Left colon (tissue), 2 donors: ENCODE results near the gene GPR68. TPM values are rescaled to one million over a fixed set of nuclear protein-coding genes. Genes with fewer than 3 reads are reported as not detected.
A peak's percentile ranks its signal among the peaks of the same experiment; 100 is the strongest.
"Not testable (repeated sequence)": the region's sequence is repeated elsewhere in the genome, so short reads cannot be mapped to it uniquely, and the experiment has no call there.

ENCODE experiments used
- ATAC-seq: fragments of 200-7000 bp; cut with Tn5 transposase; one replicate; pipeline ENCODE4 v1.9.1; 2020; ENCODE audit warnings: mild to moderate bottlenecking, moderate library complexity
- DNase-seq, 2 donors: peaks; one replicate each; pipeline ENCODE4 v3.0.0-alpha.2; 2020
- intact Hi-C, 2 donors: fragments of 100-400 bp; cut with DNase I in 1 of 2; cut with micrococcal nuclease in 1 of 2; formaldehyde crosslinking; loops; one replicate each; pipeline versions ENCODE4 v1.11.2 to v1.14.0; 2022; cut with DNase I, micrococcal nuclease
- total RNA-seq, 2 donors: library from RNA; stranded (reverse); fragmentation: NEBNext Ultra II Directional; extraction: Animal tissue kit (Norgen Biotek cat#: 25700); gene quantifications; one replicate each; pipeline ENCODE4 v1.2.1, GENCODE V29; 2021
- donor health status: DM: no; HTN: no; CAD: no.
- donor health status: DM: yes; HTN: yes; CAD: no.

The GPR68 gene
- total RNA-seq, 2 donors from 2014 or later = 0.58 to 0.87 TPM

DNA sequence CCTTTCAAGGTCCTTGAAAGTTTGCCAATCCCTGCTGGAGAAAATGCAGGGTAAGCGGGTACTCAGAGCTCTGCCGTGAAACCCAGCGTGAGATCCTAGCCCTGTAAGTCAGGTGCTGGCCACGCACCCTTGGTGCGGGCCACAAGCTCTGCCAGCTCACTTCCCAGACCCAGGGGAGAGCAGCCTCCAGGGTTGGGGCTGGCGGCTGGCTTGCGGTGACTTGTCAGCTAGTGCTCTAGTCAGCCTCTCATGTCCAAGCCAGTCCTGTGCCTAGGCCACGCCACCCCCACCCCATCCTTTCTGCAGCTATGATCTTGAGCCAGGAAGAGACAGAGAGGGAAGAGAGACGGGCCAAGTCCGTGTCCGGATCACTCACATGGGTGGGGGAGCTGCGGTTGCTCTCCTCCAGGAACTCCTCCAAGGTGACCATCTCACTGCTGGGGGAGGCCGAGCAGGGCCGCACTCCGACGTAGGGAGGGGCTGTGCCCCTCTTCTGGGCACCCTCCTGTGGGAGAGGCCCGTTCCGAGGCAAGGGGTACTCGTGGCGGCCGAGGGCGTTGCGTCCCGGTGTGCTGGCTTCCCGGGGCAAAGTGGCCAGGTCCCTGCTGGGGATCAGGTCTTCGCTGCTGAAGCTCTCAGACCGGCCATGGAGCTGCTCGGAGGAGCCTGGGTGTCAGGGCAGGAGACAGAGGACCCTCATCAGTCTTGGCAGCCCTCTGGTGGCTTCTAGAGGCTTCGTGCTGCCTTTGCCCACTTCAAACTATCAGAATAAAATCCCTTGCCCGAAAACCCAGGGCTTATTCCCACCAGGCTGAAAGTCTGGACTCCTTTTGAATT lies 33.3 kb upstream of the GPR68 start:
- no peak for ATAC-seq
- no peak for DNase-seq
- intact Hi-C loops = no loop called here

DNA sequence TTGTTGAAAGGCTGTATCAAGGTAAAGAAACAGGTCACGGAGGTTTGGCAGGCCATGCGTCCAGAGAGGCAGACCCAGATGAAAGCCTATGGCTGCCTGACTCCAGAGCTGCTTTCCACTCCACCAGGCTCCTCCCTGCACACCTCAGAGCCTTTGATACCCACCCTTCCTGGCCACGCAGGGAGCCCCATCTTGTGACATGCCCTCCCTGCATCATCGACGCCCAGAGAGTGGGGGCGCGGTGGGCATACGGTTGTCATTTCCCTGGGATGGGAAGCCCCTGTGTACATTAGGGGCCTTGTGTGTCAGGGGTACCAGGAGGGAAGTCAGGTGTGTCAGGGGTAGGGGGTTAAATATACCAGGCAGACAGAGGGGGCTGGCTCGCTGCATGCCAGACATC lies 30.3 kb upstream of the GPR68 start:
- ATAC-seq (no peak), DNase-seq (no peak)
- intact Hi-C loops = no loop called here

GRCh38 chr14:91273885-91274273 lies 29.4 kb upstream of the GPR68 start:
- ATAC-seq = no peak
- intact Hi-C loops = no loop called here
- no peak for DNase-seq

GRCh38 chr14:91273273-91273884 lies 28.9 kb upstream of the GPR68 start:
- DNase-seq (no peak), ATAC-seq (no peak)
- intact Hi-C loops = no loop called here

- DNase-seq = no peak
- ATAC-seq = no peak
- intact Hi-C loops = no loop called here
Observed at GRCh38 chr14:91272341-91273272, 28.1 kb upstream of the GPR68 start.

GRCh38 chr14:91271639-91272038 lies 27.1 kb upstream of the GPR68 start:
- ATAC-seq = no peak
- no peak for DNase-seq
- intact Hi-C loops = no loop called here

GRCh38 chr14:91270619-91271018 lies 26.1 kb upstream of the GPR68 start:
- intact Hi-C loops = no loop called here
- no peak for DNase-seq

GRCh38 chr14:91270188-91270587 lies 25.7 kb upstream of the GPR68 start:
- no peak for ATAC-seq
- intact Hi-C loops = no loop called here
- DNase-seq = no peak

More at GRCh38 chr14:91270619-91271018, 26.1 kb upstream of the GPR68 start:
- ATAC-seq = no peak

DNA sequence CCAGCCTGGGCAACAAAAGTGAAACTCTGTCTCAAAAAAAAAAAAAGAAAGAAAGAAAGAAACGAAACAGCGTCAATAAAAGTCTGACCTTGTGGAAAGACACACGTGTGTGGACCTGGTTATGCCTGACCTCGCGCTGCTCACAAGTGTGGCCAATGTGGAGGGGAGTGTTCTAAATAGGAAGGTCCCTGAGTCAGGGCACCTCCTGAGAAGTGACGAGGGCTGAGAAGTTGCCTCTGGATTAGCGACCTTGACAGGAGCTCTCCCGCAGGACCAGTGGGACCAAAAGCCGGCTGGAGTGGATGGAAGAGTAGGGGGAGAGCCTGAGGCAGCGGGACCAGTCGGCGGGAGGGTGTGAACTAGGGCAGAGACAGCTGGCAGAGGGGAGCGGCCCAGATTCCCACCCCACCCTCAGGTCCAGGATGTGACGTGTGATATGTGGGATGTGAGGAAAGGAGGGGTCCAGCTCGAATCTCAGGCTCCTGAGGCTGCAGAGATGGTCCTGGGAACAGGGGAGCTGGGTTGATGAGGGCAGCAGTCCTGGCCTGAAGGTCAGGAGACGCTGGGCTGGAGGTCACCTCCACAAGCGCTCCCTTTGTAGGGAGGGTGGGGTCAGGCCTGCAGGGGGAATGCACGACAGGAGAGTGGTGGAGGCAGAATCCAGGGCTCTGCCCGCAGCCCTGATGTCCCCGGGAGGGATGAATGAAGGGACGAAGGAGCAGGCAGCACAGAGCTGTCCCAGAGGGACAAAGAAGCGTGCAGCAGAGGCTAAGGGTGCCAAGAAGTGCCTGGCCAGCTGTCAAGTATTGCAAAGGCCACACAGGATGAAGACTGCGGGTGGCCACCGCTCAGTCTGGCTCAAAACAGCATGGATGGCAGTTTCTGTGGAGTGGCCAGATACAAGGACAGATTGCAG lies 24.8 kb upstream of the GPR68 start:
- ATAC-seq = peak; percentile 76
- peak in 1 of 2 donors; percentile 59 for DNase-seq
- intact Hi-C loops = no loop called here

DNA sequence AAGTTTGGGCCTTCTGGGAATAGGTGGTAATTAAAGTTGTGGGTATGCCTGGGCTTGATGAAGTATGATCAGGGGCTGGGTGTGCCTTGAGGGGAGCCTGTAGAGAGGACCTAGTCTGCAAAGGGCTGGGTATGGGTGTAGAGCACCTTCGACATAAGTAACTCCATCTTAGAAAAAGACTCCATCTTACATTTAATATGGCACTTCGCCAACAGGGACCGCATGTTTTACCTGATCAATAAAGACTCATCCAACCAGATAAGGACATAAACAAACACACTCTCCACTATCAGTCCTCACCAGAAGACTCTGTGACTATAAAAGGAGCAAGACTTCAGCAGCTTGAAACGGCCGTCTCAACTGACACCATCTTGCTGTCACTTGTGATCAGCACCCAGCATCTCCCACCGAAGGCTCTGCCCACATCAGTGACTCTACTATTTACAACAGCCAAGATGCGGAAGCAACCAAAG lies 23.5 kb upstream of the GPR68 start:
- no peak for DNase-seq
- no peak for ATAC-seq
- intact Hi-C loops = no loop called here

DNA sequence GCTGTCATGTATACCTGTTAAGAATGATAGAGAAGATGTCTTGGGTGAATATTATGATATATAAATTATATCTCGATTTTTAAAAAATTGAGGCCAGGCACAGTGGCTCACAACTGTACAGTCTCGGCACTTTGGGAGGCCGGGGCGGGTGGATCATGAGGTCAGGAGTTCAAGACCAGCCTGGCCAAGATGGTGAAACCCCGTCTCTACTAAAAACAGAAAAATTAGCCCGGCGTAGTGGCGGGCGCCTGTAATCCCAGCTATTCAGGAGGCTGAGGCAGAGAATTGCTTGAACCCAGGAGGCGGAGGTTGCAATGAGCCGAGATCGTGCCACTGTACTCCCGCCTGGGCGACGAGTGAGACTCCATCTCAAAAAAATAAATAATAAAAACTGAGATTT lies 21.8 kb upstream of the GPR68 start:
- ATAC-seq, intact Hi-C loops, DNase-seq: not testable (repeated sequence)

- ATAC-seq = no peak
- no peak for DNase-seq
- intact Hi-C loops = no loop called here
Observed at GRCh38 chr14:91265404-91265803, 20.9 kb upstream of the GPR68 start.

DNA sequence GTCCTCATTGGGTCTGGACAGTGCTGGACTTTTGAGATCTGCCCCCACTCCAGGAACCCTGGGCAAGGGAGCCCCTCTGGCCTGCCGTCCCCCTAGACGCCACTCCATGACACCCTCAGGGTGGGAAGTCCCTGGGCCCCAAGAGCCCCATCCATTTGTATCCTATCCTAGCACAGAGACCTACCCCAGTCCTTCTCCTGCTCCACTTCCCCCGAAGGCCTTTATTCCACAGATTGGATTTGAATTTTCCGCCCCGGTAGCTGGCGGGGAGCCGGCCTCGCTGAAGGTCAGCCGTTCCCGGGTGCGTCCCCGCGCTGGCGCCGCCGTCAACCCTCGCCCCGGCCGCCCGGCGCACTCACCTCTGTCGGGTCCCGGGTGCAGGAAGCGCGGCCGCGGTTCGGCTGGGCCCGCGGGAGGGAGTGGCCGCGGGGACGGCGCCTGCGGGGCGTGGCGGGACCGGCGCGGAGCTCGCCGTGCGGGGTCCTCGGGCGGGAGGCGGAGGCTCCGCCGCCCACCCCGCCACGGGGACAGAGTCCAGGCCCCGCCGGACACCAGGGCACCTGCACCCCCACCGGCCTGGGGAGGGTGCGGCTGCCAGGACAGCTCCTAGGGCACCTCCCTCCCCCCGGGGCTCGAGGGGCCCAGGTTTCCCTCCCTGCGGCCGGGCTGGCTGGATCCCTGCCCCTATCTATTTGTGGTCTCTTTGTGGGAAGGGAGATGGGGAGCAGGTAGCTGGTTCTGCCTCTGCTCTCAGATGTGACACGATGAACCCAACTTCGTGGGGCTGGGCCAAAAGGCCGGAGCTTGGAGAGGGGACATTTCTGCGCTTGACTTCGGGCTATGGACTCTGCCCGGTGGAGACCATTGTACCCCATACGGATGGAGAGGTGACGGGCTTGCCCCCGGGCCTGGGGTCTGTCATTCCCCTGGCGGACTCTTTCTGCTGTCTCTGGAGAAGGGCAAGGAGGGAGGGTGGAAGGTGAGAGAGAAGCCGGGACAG lies 19.9 kb upstream of the GPR68 start:
- ATAC-seq (peak; percentile 77), DNase-seq (peak in 1 of 2 donors; percentile 54)
- intact Hi-C loops = no loop called here

- intact Hi-C loops = no loop called here
- no peak for ATAC-seq
- DNase-seq = no peak
Observed at GRCh38 chr14:91263329-91263728, 18.8 kb upstream of the GPR68 start.

DNA sequence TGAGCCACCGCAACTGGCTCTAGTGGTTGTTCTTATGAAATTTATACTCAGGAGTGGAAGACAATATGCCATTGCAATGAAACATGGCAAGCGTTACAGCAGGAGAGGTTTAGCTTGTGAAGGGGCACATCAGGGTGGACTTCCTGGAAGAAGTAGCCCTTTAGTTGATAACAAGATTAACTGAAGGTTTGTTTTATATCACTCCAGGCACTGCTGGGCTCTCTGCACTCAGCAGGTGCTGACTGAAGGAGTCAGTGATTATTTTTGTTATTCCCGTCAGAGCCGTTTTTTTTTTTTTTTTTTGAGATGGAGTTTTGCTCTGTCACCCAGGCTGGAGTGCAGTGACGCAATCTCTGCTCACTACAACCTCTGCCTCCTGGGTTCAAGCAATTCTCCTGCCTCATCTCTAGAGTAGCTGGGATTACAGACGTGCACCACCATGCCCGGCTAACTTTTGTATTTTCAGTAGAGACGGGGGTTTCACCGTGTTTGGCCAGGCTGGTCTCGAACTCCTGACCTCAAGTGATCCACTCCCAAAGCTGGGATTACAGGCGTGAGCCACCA lies 17.6 kb upstream of the GPR68 start:
- DNase-seq = no peak
- no peak for ATAC-seq
- intact Hi-C loops = no loop called here

DNA sequence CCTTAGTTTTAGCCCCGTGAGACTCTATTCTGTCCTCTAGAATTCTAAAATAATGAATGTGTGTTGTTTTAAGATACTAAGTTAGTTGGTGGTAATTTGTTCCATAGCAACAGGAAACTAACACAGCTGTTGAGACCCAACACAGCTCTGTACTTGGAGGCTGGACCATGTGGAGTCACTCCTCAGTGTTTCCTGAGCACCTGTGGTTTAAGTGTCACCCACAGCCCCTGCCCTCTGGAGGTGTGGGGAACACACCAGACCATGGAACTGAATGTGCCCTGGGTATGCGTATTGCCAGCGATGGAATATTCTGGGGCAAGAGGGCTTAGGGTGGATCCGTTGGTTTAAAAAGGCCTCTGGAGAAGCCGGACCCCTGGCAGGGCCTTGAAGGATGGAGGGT lies 16.6 kb upstream of the GPR68 start:
- ATAC-seq = no peak
- no peak for DNase-seq
- intact Hi-C loops = no loop called here

DNA sequence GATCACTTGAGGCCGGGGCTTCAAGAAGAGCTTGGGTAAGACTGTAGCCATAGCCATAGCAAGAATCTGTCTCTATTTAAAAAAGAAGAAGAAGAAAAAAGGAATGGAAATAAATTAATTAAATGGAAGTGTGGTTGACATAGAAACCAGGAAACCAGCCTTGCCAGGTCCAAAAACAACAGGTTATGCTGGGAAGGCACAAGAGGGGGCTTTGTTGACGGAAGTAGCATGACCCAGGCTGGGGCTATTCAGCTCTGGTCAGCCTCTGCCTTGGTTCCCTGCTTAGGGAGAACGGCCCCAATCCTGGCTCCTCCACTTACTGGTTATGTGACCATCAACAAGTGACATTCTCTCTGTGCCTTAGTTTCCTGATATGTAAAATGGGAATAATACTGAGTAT lies 14.4 kb upstream of the GPR68 start:
- intact Hi-C loops = no loop called here
- no peak for ATAC-seq
- no peak for DNase-seq
